ENCODE results near the gene WAC.
"Not testable (repeated sequence)": the region's sequence is repeated elsewhere in the genome, so short reads cannot be mapped to it uniquely, and the experiment has no call there.

Gene WAC

GRCh38 chr10:28566458-28567015 lies 33.6 kb downstream of the WAC start:
- H3K4me3 ChIP-seq (ENCODE audit: low read length): no peak overlapping the region
- no peak for DNase-seq (ENCODE audit: low read depth)
- TF ChIP-seq CTCF (conservative IDR thresholded peaks at IDR 0.05; ENCODE audit: low read depth, low read length): no peak

- H3K4me3 ChIP-seq (ENCODE audit: low read length): no peak overlapping the region
- no peak for DNase-seq (ENCODE audit: low read depth)
- no peak for TF ChIP-seq CTCF (conservative IDR thresholded peaks at IDR 0.05; ENCODE audit: low read depth, low read length)
Measured at GRCh38 chr10:28569506-28570159, 36.7 kb downstream of the WAC start.

- DNase-seq (ENCODE audit: low read depth): no peak
- TF ChIP-seq CTCF (conservative IDR thresholded peaks at IDR 0.05; ENCODE audit: low read depth, low read length): no peak
- H3K4me3 ChIP-seq (ENCODE audit: low read length): no peak overlapping the region
Measured at GRCh38 chr10:28570598-28570997, 37.7 kb downstream of the WAC start.

- no peak overlapping the region for H3K4me3 ChIP-seq (ENCODE audit: low read length)
- no peak for TF ChIP-seq CTCF (conservative IDR thresholded peaks at IDR 0.05; ENCODE audit: low read depth, low read length)
- no peak for DNase-seq (ENCODE audit: low read depth)
Measured at GRCh38 chr10:28571265-28571664, 38.3 kb downstream of the WAC start.

- not testable (repeated sequence) for DNase-seq (ENCODE audit: low read depth); H3K4me3 ChIP-seq (ENCODE audit: low read length)
Measured at GRCh38 chr10:28574214-28574613, 41.3 kb downstream of the WAC start.

GRCh38 chr10:28575852-28576251 lies 42.9 kb downstream of the WAC start:
- no peak overlapping the region for H3K4me3 ChIP-seq (ENCODE audit: low read length)
- no peak for TF ChIP-seq CTCF (conservative IDR thresholded peaks at IDR 0.05; ENCODE audit: low read depth, low read length)
- DNase-seq (ENCODE audit: low read depth): no peak

- no peak overlapping the region for H3K4me3 ChIP-seq (ENCODE audit: low read length)
Measured at GRCh38 chr10:28577506-28577905, 44.6 kb downstream of the WAC start.

More at GRCh38 chr10:28577506-28577905, 44.6 kb downstream of the WAC start:
- DNase-seq (ENCODE audit: low read depth): no peak
- no peak for TF ChIP-seq CTCF (conservative IDR thresholded peaks at IDR 0.05; ENCODE audit: low read depth, low read length)
